HepG2 (cell line): ENCODE data around the gene APOL2. TPM values are rescaled to one million over a fixed set of nuclear protein-coding genes. Genes with fewer than 3 reads are reported as not detected.
A peak's percentile ranks its signal among the peaks of the same experiment; 100 is the strongest.

Experiments
- ATAC-seq: fragments of 200-7000 bp; cut with Tn5 transposase; 3 replicates; pipeline ENCODE4 v1.9.1; 2020; ENCODE audit warnings: mild to moderate bottlenecking, moderate library complexity
- BruUV-seq: library from RNA; stranded (reverse); fragments of 400-500 nt; replicated peaks from 2 replicates; lab custom pipeline; 2021; lab: Mats Ljungman, UMichigan
- CTCF ChIA-PET: fragments of 300-600 bp; formaldehyde crosslinking; extraction: SDS; loops from one replicate; lab custom pipeline; 2021; ENCODE audit warnings: low total read pairs, inconsistent platforms, low intra/inter-chr PET ratio; lab: Yijun Ruan, JAX
- POLR2A ChIA-PET: fragments of 350-600 bp; sonication (Branson Sonifier 250); formaldehyde crosslinking; loops from one replicate; lab custom pipeline; 2020; ENCODE audit warnings: antibody characterized with exemption, inconsistent platforms; lab: Yijun Ruan, JAX
- DNase-seq: peaks from one replicate; pipeline ENCODE4 v3.0.0-alpha.2; 2015; ENCODE audit warnings: low spot score
- FAIRE-seq: peaks from 3 replicates; lab custom pipeline; 2011; peaks lifted over from hg19 to GRCh38; lab: Jason Lieb, UNC
- H2AFZ ChIP-seq: one replicate; pipeline ENCODE4 v1.6.1; 2011; ENCODE audit warnings: low read length, inconsistent platforms
- H3K27ac ChIP-seq: fragments of 300-600 bp; 3 replicates; pipeline ENCODE4 v1.8.0; 2011; ENCODE audit warnings: mixed run types, mild to moderate bottlenecking, mixed read lengths, low read length, inconsistent platforms; ENCODE audit not compliant: insufficient read depth; ENCODE audit errors: extremely low read length
- H3K27me3 ChIP-seq, 2 experiments: fragments of 200-600 bp in 1 of 2; 2 replicates in 1 of 2; 3 replicates in 1 of 2; pipeline versions ENCODE4 v1.6.0 to v1.8.0; 2011; ENCODE audit warnings: low read length in 2 of 2, mild to moderate bottlenecking in 2 of 2, moderate library complexity in 2 of 2, inconsistent platforms in 1 of 2; ENCODE audit not compliant: insufficient read depth in 2 of 2, control insufficient read depth in 1 of 2
- H3K36me3 ChIP-seq, 2 experiments: fragments of 200-600 bp in 1 of 2; replicated peaks in 1 of 2; 2 replicates in 1 of 2; 3 replicates in 1 of 2; pipeline versions ENCODE4 v1.5.1 to v1.8.0; 2011; ENCODE audit warnings: low read length in 2 of 2, inconsistent platforms in 1 of 2; ENCODE audit not compliant: insufficient read depth in 2 of 2, control insufficient read depth in 1 of 2
- H3K4me1 ChIP-seq: 2 replicates; pipeline ENCODE4 v1.5.1; 2012; ENCODE audit warnings: low read length, inconsistent platforms; ENCODE audit not compliant: insufficient read depth
- H3K4me2 ChIP-seq: 2 replicates; pipeline ENCODE4 v1.6.0; 2011; ENCODE audit warnings: low read depth, low read length, inconsistent platforms
- H3K4me3 ChIP-seq, 3 experiments: fragments of 200-600 bp in 1 of 3; sonication (generic), shearing (Covaris generic) in 1 of 3; replicated peaks in 1 of 3; 2 replicates each; pipeline ENCODE4 v1.5.1; 2011 to 2016; ENCODE audit warnings: low read length in 3 of 3, inconsistent platforms in 2 of 3, low read depth in 2 of 3, mild to moderate bottlenecking in 2 of 3, control low read depth in 1 of 3, mixed read lengths in 1 of 3; ENCODE audit not compliant: insufficient read depth in 1 of 3
- H3K79me2 ChIP-seq: one replicate; pipeline ENCODE4 v1.6.1; 2011; ENCODE audit warnings: low read length, inconsistent platforms; ENCODE audit not compliant: insufficient read depth
- H3K9ac ChIP-seq: 2 replicates; pipeline ENCODE4 v1.6.0; 2011; ENCODE audit warnings: mild to moderate bottlenecking, low read depth, low read length, inconsistent platforms; ENCODE audit not compliant: insufficient read depth
- H3K9me3 ChIP-seq: 2 replicates; pipeline ENCODE4 v1.5.1; 2012; ENCODE audit warnings: mild to moderate bottlenecking, low read length
- H4K20me1 ChIP-seq: 2 replicates; pipeline ENCODE4 v1.6.0; 2011; ENCODE audit warnings: inconsistent platforms, mild to moderate bottlenecking, low read length, moderate library complexity; ENCODE audit not compliant: insufficient read depth
- ARHGAP35 ChIP-seq: sonication (generic); formaldehyde crosslinking; IDR thresholded peaks from 2 replicates; pipeline ENCODE4 v1.9.0; 2022; ENCODE audit warnings: mild to moderate bottlenecking, inconsistent platforms, moderate library complexity, missing genetic modification reagents, borderline replicate concordance
- ASH2L ChIP-seq: fragments of 300-600, 200-600 bp; sonication (generic); IDR thresholded peaks from 2 replicates; pipeline ENCODE4 v1.7.0; 2017; ENCODE audit warnings: low read depth, mild to moderate bottlenecking, moderate library complexity, mixed read lengths, low read length; ENCODE audit not compliant: insufficient read length
- CBX2 ChIP-seq, 2 experiments: fragments of 200-600 bp in 1 of 2; sonication (generic); formaldehyde crosslinking in 1 of 2; IDR thresholded peaks; 2 replicates each; pipeline versions ENCODE4 v1.7.0 to v1.8.1; 2018 to 2022; ENCODE audit warnings: low read depth in 2 of 2, low read length in 1 of 2, mild to moderate bottlenecking in 1 of 2, missing genetic modification reagents in 1 of 2
- FUBP1 ChIP-seq: sonication (generic); formaldehyde crosslinking; IDR thresholded peaks from 2 replicates; pipeline ENCODE4 v1.5.1; 2020; ENCODE audit warnings: missing genetic modification reagents, mild to moderate bottlenecking, borderline replicate concordance
- HMGXB4 ChIP-seq, 2 experiments: sonication (generic) in 1 of 2; formaldehyde crosslinking in 1 of 2; IDR thresholded peaks; 2 replicates each; pipeline versions ENCODE4 v1.4.0 to v1.6.1; 2018 to 2020; ENCODE audit warnings: missing genetic modification reagents in 2 of 2, borderline replicate concordance in 1 of 2, low read depth in 1 of 2, mild to moderate bottlenecking in 1 of 2, missing biosample characterization in 1 of 2
- JUNB ChIP-seq: sonication (generic); formaldehyde crosslinking; IDR thresholded peaks from 2 replicates; pipeline ENCODE4 v1.8.0; 2022; ENCODE audit warnings: missing genetic modification reagents, mild to moderate bottlenecking, borderline replicate concordance
- MLLT10 ChIP-seq: sonication (generic); formaldehyde crosslinking; IDR thresholded peaks from 2 replicates; pipeline ENCODE4 v1.4.0; 2020; ENCODE audit warnings: missing genetic modification reagents
- MZF1 ChIP-seq: sonication (generic); formaldehyde crosslinking; IDR thresholded peaks from 2 replicates; pipeline ENCODE4 v1.8.1; 2023; ENCODE audit warnings: mild to moderate bottlenecking, missing genetic modification reagents, borderline replicate concordance
- SALL1 ChIP-seq: sonication (generic); formaldehyde crosslinking; IDR thresholded peaks from 2 replicates; pipeline ENCODE4 v1.8.0; 2022; ENCODE audit warnings: mild to moderate bottlenecking, missing genetic modification reagents
- SP5 ChIP-seq: IDR thresholded peaks from 2 replicates; pipeline ENCODE4 v1.6.1; 2016; ENCODE audit warnings: low read depth, borderline replicate concordance
- TEAD3 ChIP-seq: optimal IDR thresholded peaks from 2 replicates; pipeline ENCODE3; 2016; ENCODE audit warnings: borderline replicate concordance
- ZBTB42 ChIP-seq: sonication (generic); formaldehyde crosslinking; IDR thresholded peaks from 2 replicates; pipeline ENCODE4 v1.5.0; 2020; ENCODE audit warnings: mild to moderate bottlenecking, missing genetic modification reagents
- ZNF691 ChIP-seq: sonication (generic); formaldehyde crosslinking; IDR thresholded peaks from 2 replicates; pipeline ENCODE4 v1.4.0; 2020; ENCODE audit warnings: missing genetic modification reagents, low read depth, mild to moderate bottlenecking, borderline replicate concordance
- ZNF746 ChIP-seq: sonication (generic); formaldehyde crosslinking; IDR thresholded peaks from 2 replicates; pipeline ENCODE4 v1.8.0; 2022; ENCODE audit warnings: mild to moderate bottlenecking, missing genetic modification reagents
- ZSCAN12 ChIP-seq: sonication (generic); formaldehyde crosslinking; IDR thresholded peaks from 2 replicates; pipeline ENCODE4 v1.9.0; 2021; ENCODE audit warnings: mild to moderate bottlenecking, missing genetic modification reagents
- WGBS: methylation state at CpG from one replicate; pipeline ENCODE4 v1.1.6; 2017; ENCODE audit warnings: low lambda C conversion rate; 5-methylcytosine and 5-hydroxymethylcytosine counted together
- in situ Hi-C: cut with HindIII; loops from 2 replicates; pipeline ENCODE4 v1.10.0; 2017; ENCODE audit warnings: low pct_unique_long_range_greater_than_20kb; ENCODE audit not compliant: extremely low pct_ligation_motif_present
- intact Hi-C: fragments of 100-400 bp; cut with micrococcal nuclease; formaldehyde crosslinking; loops from one replicate; pipeline ENCODE4 v1.10.0; 2022; ENCODE audit not compliant: unreplicated experiment
- polyA plus RNA-seq, 8 experiments: library from polyadenylated mRNA; depleted of rRNA in 3 of 8; stranded (reverse) in 7 of 8; unstranded in 1 of 8; fragments of >200 nt; fragmentation: Illumina TruSeq in 4 of 8; extraction: Trizol in 4 of 8; gene quantifications; 2 replicates each; pipeline versions ENCODE4 v1.2.1 to v1.2.3, GENCODE V29; 2011 to 2016; ENCODE audit warnings: low read depth in 4 of 8, missing spikeins in 1 of 8, mixed read lengths in 1 of 8; ENCODE audit not compliant: insufficient read depth in 1 of 8
- total RNA-seq, 5 experiments: library from RNA; depleted of rRNA; stranded (reverse); fragments of >200 nt; fragmentation: Illumina TruSeq; extraction: Trizol; gene quantifications; 2 replicates each; pipeline ENCODE4 v1.2.3, GENCODE V29; 2016; ENCODE audit warnings: low read depth in 1 of 5

The APOL2 gene
- total and polyA plus RNA-seq, 2 of the 13 experiments (the other 11 are each of a cell fraction or from before 2014, with no cell fraction given) = 28.7 to 51.2 TPM

GRCh38 chr22:36222887-36223450 lies 16.4 kb downstream of the APOL2 start (continued):
- TF ChIP-seq MLLT10 (no peak), ZBTB42 (CRISPR knock-in tag) (no peak)

GRCh38 chr22:36221799-36222751 lies 17.3 kb downstream of the APOL2 start:
- H3K36me3 ChIP-seq = no peaks in the 10 kb centered on the region
- peak; percentile 86 for ATAC-seq
- H3K4me2 ChIP-seq = peak overlapping the region; percentile 2; the same call in 1 of the 2 replicates
- no peaks in the 10 kb centered on the region for H3K79me2 ChIP-seq
- peak; percentile 37 for DNase-seq
- peaks cover 22% of the 10 kb centered on the region for H3K4me1 ChIP-seq
- in situ Hi-C loops (loop anchor here (10.0 kb wide), 1 partner anchor 77 kb away; no protein-coding TSS in a partner anchor), intact Hi-C loops (no loop called here)
- no peaks in the 10 kb centered on the region for H3K9me3 ChIP-seq
- WGBS = 2% methylated on average over 7 of the region's 7 CpGs
- H3K27me3 ChIP-seq = no peaks in the 10 kb centered on the region
- no TSS peak for BruUV-seq
- H3K4me3 ChIP-seq = no peak overlapping the region
- CTCF ChIA-PET = interaction anchor here (0.8 to 2.2 kb wide), 4 partner anchors 16 to 64 kb away, joined by 3 to 22 read pairs (median 4); no protein-coding TSS in a partner anchor
- H3K9ac ChIP-seq = no peak overlapping the region
- POLR2A ChIA-PET = no interaction called here
- no peaks in the 10 kb centered on the region for H4K20me1 ChIP-seq
- FAIRE-seq = peak; percentile 74
- no peak overlapping the region for H3K27ac ChIP-seq
- no peak overlapping the region for H2AFZ ChIP-seq
- no peak for TF ChIP-seq CBX2 (IDR thresholded peaks at IDR 0.05; ENCODE audit: low read depth, low read length)
- no peak for TF ChIP-seq CBX2 (CRISPR knock-in tag; IDR thresholded peaks at IDR 0.05; ENCODE audit: low read depth)
- TF ChIP-seq JUNB (CRISPR knock-in tag) = no peak
- 0 out of 2 replicates have a peak, but pooled peaks have one; percentile 65 for TF ChIP-seq FUBP1 (CRISPR knock-in tag)
- no peak for TF ChIP-seq ZNF746 (CRISPR knock-in tag)
- TF ChIP-seq SP5 = no peak
- TF ChIP-seq ZSCAN12 = no peak
- TF ChIP-seq MZF1 = no peak
- peak; percentile 91 for TF ChIP-seq TEAD3
- TF ChIP-seq ASH2L = no peak
- 0 out of 2 replicates have a peak, but pooled peaks have one; percentile 11 for TF ChIP-seq SALL1
- TF ChIP-seq HMGXB4 (CRISPR knock-in tag; IDR thresholded peaks at IDR 0.05; ENCODE audit: borderline replicate concordance in 1 of 2, low read depth in 1 of 2) = peak in 1 of 2 experiments; percentile 48; a peak in 1 of 4 replicates
- no peak for TF ChIP-seq ARHGAP35 (CRISPR knock-in tag)
- peak; percentile 61; the same call in 1 of the 2 replicates for TF ChIP-seq ZNF691
